HCT116 (cell line): ENCODE measurements around the gene CHST3. TPM values are rescaled to one million over a fixed set of nuclear protein-coding genes. Genes with fewer than 3 reads are reported as not detected.
"Not testable (repeated sequence)": the region's sequence is repeated elsewhere in the genome, so short reads cannot be mapped to it uniquely, and the experiment has no call there.

Source experiments
- ATAC-seq: fragments of 200-7000 bp; cut with Tn5 transposase; 2 replicates; pipeline ENCODE4 v1.9.1; 2020; ENCODE audit warnings: mild to moderate bottlenecking, moderate library complexity
- BruUV-seq: library from RNA; stranded (reverse); fragments of 400-500 nt; replicated peaks from 2 replicates; lab custom pipeline; 2021; lab: Mats Ljungman, UMichigan
- CTCF ChIA-PET: fragments of 300-600 bp; sonication (Branson Sonifier 250); formaldehyde crosslinking; loops from one replicate; lab custom pipeline; 2021; ENCODE audit warnings: antibody characterized with exemption; lab: Charles Lee
- POLR2A ChIA-PET: fragments of 300-600, 350-600 bp; sonication (Branson Sonifier 250); formaldehyde crosslinking; loops from one replicate; lab custom pipeline; 2021; ENCODE audit warnings: antibody characterized with exemption; lab: Charles Lee
- RAD21 ChIA-PET, 2 experiments: fragments of 300-600 bp; sonication (Branson Sonifier 250); formaldehyde crosslinking; loops; one replicate each; lab custom pipeline; 2023; ENCODE audit warnings: low total read pairs in 2 of 2; ENCODE audit not compliant: uncharacterized antibody in 2 of 2, unreplicated experiment in 2 of 2, low non-redundant PET in 1 of 2; lab: Charles Lee
- DNase-seq: peaks from one replicate; pipeline ENCODE4 v3.0.0-alpha.2; 2010; ENCODE audit warnings: low read depth, low spot score
- H2AFZ ChIP-seq: fragments of 200-600 bp; shearing (Covaris generic), sonication (generic); 2 replicates; pipeline ENCODE4 v1.6.1; 2017; ENCODE audit warnings: low read depth, mixed run types, mixed read lengths, antibody characterized with exemption, low read length; ENCODE audit not compliant: poor library complexity, severe bottlenecking
- H3K27ac ChIP-seq: 2 replicates; pipeline ENCODE4 v1.5.1; 2012; ENCODE audit warnings: low read depth, low read length
- H3K27me3 ChIP-seq: fragments of 200-600 bp; sonication (generic); 2 replicates; pipeline ENCODE4 v1.6.1; 2016; ENCODE audit warnings: mixed run types, low read length, mixed read lengths; ENCODE audit not compliant: insufficient read depth
- H3K36me3 ChIP-seq, 2 experiments: fragments of 200-500 bp in 1 of 2; fragments of 200-600 bp in 1 of 2; sonication (Bioruptor generic) in 1 of 2; sonication (generic) in 1 of 2; 2 replicates each; pipeline versions ENCODE4 v1.5.1 to v1.6.1; 2014 to 2016; ENCODE audit warnings: low read length in 2 of 2, inconsistent platforms in 1 of 2, mixed read lengths in 1 of 2, mixed run types in 1 of 2; ENCODE audit not compliant: insufficient read depth in 2 of 2, control insufficient read depth in 1 of 2
- H3K4me1 ChIP-seq, 2 experiments: fragments of 200-600 bp in 1 of 2; sonication (generic) in 1 of 2; 2 replicates each; pipeline versions ENCODE4 v1.5.1 to v1.6.1; 2012 to 2017; ENCODE audit warnings: low read length in 2 of 2, inconsistent platforms in 1 of 2, mild to moderate bottlenecking in 1 of 2, mixed read lengths in 1 of 2, mixed run types in 1 of 2, moderate library complexity in 1 of 2; ENCODE audit not compliant: insufficient read depth in 2 of 2, control insufficient read depth in 1 of 2
- H3K4me2 ChIP-seq: fragments of 200-600 bp; sonication (generic); 2 replicates; pipeline ENCODE4 v1.6.1; 2017; ENCODE audit warnings: mixed run types, low read length, mixed read lengths
- H3K4me3 ChIP-seq, 2 experiments: fragments of 200-600 bp in 1 of 2; sonication (generic) in 1 of 2; replicated peaks in 1 of 2; 2 replicates each; pipeline ENCODE4 v1.5.1; 2011 to 2016; ENCODE audit warnings: low read length in 2 of 2, control low read depth in 1 of 2, low read depth in 1 of 2, mild to moderate bottlenecking in 1 of 2, mixed read lengths in 1 of 2, mixed run types in 1 of 2
- H3K79me2 ChIP-seq: fragments of 200-600 bp; sonication (generic); 2 replicates; pipeline ENCODE4 v1.6.1; 2017; ENCODE audit warnings: mild to moderate bottlenecking, mixed run types, low read length, moderate library complexity, mixed read lengths; ENCODE audit not compliant: insufficient read depth
- H3K9ac ChIP-seq: fragments of 200-600 bp; sonication (generic); 2 replicates; pipeline ENCODE4 v1.6.1; 2016; ENCODE audit warnings: low read length, mixed read lengths
- H3K9me2 ChIP-seq: fragments of 200-600 bp; sonication (generic), shearing (Covaris generic); 2 replicates; pipeline ENCODE4 v1.6.1; 2017; ENCODE audit warnings: mixed run types, mild to moderate bottlenecking, moderate library complexity; ENCODE audit not compliant: insufficient read depth
- H3K9me3 ChIP-seq, 2 experiments: fragments of 200-500 bp in 1 of 2; fragments of 200-600 bp in 1 of 2; sonication (Bioruptor generic) in 1 of 2; sonication (generic) in 1 of 2; 2 replicates each; pipeline ENCODE4 v1.6.1; 2014 to 2017; ENCODE audit warnings: low read length in 2 of 2, mixed read lengths in 2 of 2, inconsistent platforms in 1 of 2, low read depth in 1 of 2, mild to moderate bottlenecking in 1 of 2, mixed run types in 1 of 2, moderate library complexity in 1 of 2; ENCODE audit not compliant: control insufficient read depth in 1 of 2, insufficient read depth in 1 of 2
- H4K20me1 ChIP-seq: fragments of 200-600 bp; sonication (generic), shearing (Covaris generic); 2 replicates; pipeline ENCODE4 v1.6.1; 2017; ENCODE audit warnings: mixed run types, mild to moderate bottlenecking, moderate library complexity; ENCODE audit not compliant: insufficient read depth
- CBX3 ChIP-seq: IDR thresholded peaks from 2 replicates; pipeline ENCODE4 v1.6.1; 2012; ENCODE audit warnings: low read depth
- POLR2A ChIP-seq: IDR thresholded peaks from 2 replicates; pipeline ENCODE4 v1.7.0; 2011; ENCODE audit warnings: borderline replicate concordance; ENCODE audit not compliant: insufficient read depth, insufficient read length; ENCODE audit errors: extremely low read depth
- SIN3A ChIP-seq: IDR thresholded peaks from 2 replicates; pipeline ENCODE4 v1.6.1; 2012; ENCODE audit warnings: low read depth
- ZBTB33 ChIP-seq: IDR thresholded peaks from 2 replicates; pipeline ENCODE4 v1.6.1; 2011; ENCODE audit warnings: mild to moderate bottlenecking, low read length, moderate library complexity; ENCODE audit not compliant: insufficient replicate concordance; ENCODE audit errors: extremely low read depth
- intact Hi-C: fragments of 100-400 bp; cut with micrococcal nuclease; formaldehyde crosslinking; loops from 2 replicates; pipeline ENCODE4 v1.10.0; 2022
- total RNA-seq: library from RNA; stranded (reverse); gene quantifications from one replicate; pipeline ENCODE4 v1.2.1, GENCODE V29; 2021; ENCODE audit not compliant: unreplicated experiment

Gene CHST3
- total RNA-seq, 1 experiment from 2014 or later = 10.6 TPM

- Histone ChIP-seq H3K9me2 (no peaks in the 10 kb centered on the region), H3K36me3 (no peaks in the 10 kb centered on the region), H3K4me1 (peaks cover 0 to 18% of the 10 kb centered on the region in 2 experiments; a peak in 2 of 4 replicates), H4K20me1 (no peaks in the 10 kb centered on the region), H3K4me3 (no peak overlapping the region), H3K79me2 (no peaks in the 10 kb centered on the region), H3K4me2 (no peak overlapping the region), H3K27me3 (no peaks in the 10 kb centered on the region), H3K27ac (no peak overlapping the region), H3K9me3 (no peaks in the 10 kb centered on the region), H3K9ac (no peak overlapping the region), H2AFZ (no peak overlapping the region)
- ATAC-seq (no peak), DNase-seq (no peak)
- CTCF ChIA-PET = interaction anchor here (0.9 kb wide), 1 partner anchor 130 kb away, joined by 4 read pairs; no protein-coding TSS in a partner anchor
- POLR2A ChIA-PET = no interaction called here
- BruUV-seq = no TSS peak
- RAD21 ChIA-PET = no interaction called here
- TF ChIP-seq POLR2A (no peak), ZBTB33 (no peak), SIN3A (no peak), CBX3 (no peak)
- intact Hi-C loops = loop anchor here (5.0 kb wide), 1 partner anchor 128 kb away; no protein-coding TSS in a partner anchor
Observed at GRCh38 chr10:71918992-71919391, 45.2 kb upstream of the CHST3 start.

- H3K9me3 ChIP-seq, RAD21 ChIA-PET, H4K20me1 ChIP-seq, H3K79me2 ChIP-seq, H3K27ac ChIP-seq, H3K9me2 ChIP-seq, DNase-seq, POLR2A ChIA-PET, CTCF ChIA-PET, BruUV-seq, H3K9ac ChIP-seq, H3K4me3 ChIP-seq, H3K36me3 ChIP-seq, H2AFZ ChIP-seq, ATAC-seq, H3K27me3 ChIP-seq: not testable (repeated sequence)
- Histone ChIP-seq H3K4me2 (peak overlapping the region; percentile 21; the same call in 1 of the 2 replicates), H3K4me1 (peaks cover 0 to 18% of the 10 kb centered on the region in 2 experiments; a peak in 2 of 4 replicates)
- intact Hi-C loops = loop anchor here (5.0 kb wide), 1 partner anchor 127 kb away; no protein-coding TSS in a partner anchor
Observed at GRCh38 chr10:71919956-71920539, 44.1 kb upstream of the CHST3 start.
